IMR-90 (cell line): ENCODE measurements around the gene GPR17. TPM values are rescaled to one million over a fixed set of nuclear protein-coding genes. Genes with fewer than 3 reads are reported as not detected.

ENCODE experiments used
- ATAC-seq: fragments of 200-7000 bp; cut with Tn5 transposase; 2 replicates; pipeline ENCODE4 v1.9.1; 2020; ENCODE audit warnings: low read depth, mild to moderate bottlenecking, moderate library complexity
- BruUV-seq: library from RNA; stranded (reverse); fragments of 400-500 nt; replicated peaks from 2 replicates; lab custom pipeline; 2021; lab: Mats Ljungman, UMichigan
- CTCF ChIA-PET: fragments of 300-600 bp; formaldehyde crosslinking; extraction: SDS; loops from one replicate; lab custom pipeline; 2021; ENCODE audit warnings: antibody characterized with exemption; lab: Yijun Ruan, JAX
- POLR2A ChIA-PET: fragments of 300-600 bp; sonication (Branson Sonifier 250); formaldehyde crosslinking; loops from one replicate; lab custom pipeline; 2022; ENCODE audit warnings: antibody characterized with exemption; ENCODE audit not compliant: unreplicated experiment; lab: Charles Lee
- DNase-seq: peaks from one replicate; pipeline ENCODE4 v3.0.0; 2013
- H2AFZ ChIP-seq: replicated peaks from 2 replicates; pipeline ENCODE3; 2013; ENCODE audit warnings: low read length, mild to moderate bottlenecking; ENCODE audit not compliant: poor library complexity
- H2AK5ac ChIP-seq: 2 replicates; pipeline ENCODE4 v1.6.1; 2013; ENCODE audit warnings: low read depth, low read length, inconsistent platforms
- H2AK9ac ChIP-seq: replicated peaks from 2 replicates; pipeline ENCODE3; 2013; ENCODE audit warnings: mild to moderate bottlenecking, low read depth, low read length, moderate library complexity; ENCODE audit not compliant: poor library complexity
- H2BK120ac ChIP-seq: 2 replicates; pipeline ENCODE4 v1.6.1; 2013; ENCODE audit warnings: low read depth, low read length, inconsistent platforms
- H2BK15ac ChIP-seq: 3 replicates; pipeline ENCODE4 v1.6.1; 2013; ENCODE audit warnings: low read depth, low read length, inconsistent platforms
- H2BK20ac ChIP-seq: 2 replicates; pipeline ENCODE4 v1.6.1; 2013; ENCODE audit warnings: low read depth, mild to moderate bottlenecking, inconsistent platforms, low read length, moderate library complexity
- H2BK5ac ChIP-seq: 2 replicates; pipeline ENCODE4 v1.6.1; 2013; ENCODE audit warnings: mild to moderate bottlenecking, low read depth, low read length, inconsistent platforms; ENCODE audit not compliant: poor library complexity, severe bottlenecking
- H3K14ac ChIP-seq: replicated peaks from 2 replicates; pipeline ENCODE4 v1.6.1; 2013; ENCODE audit warnings: low read depth, low read length, inconsistent platforms
- H3K18ac ChIP-seq: 2 replicates; pipeline ENCODE4 v1.6.1; 2013; ENCODE audit warnings: low read depth, low read length, control low read depth
- H3K23ac ChIP-seq: 2 replicates; pipeline ENCODE4 v1.6.1; 2013; ENCODE audit warnings: low read depth, low read length, inconsistent platforms
- H3K27ac ChIP-seq: 2 replicates; pipeline ENCODE4 v1.5.1; 2013; ENCODE audit warnings: mild to moderate bottlenecking, control low read depth, low read length; ENCODE audit not compliant: insufficient read depth
- H3K27me3 ChIP-seq: 2 replicates; pipeline ENCODE4 v1.6.1; 2013; ENCODE audit warnings: low read length; ENCODE audit not compliant: control insufficient read depth, insufficient read depth
- H3K36me3 ChIP-seq: 2 replicates; pipeline ENCODE4 v1.6.1; 2013; ENCODE audit warnings: low read length, mixed read lengths; ENCODE audit not compliant: control insufficient read depth, insufficient read depth
- H3K4ac ChIP-seq: 2 replicates; pipeline ENCODE4 v1.6.1; 2013; ENCODE audit warnings: low read depth, low read length, inconsistent platforms
- H3K4me1 ChIP-seq: 2 replicates; pipeline ENCODE4 v1.6.1; 2013; ENCODE audit warnings: low read length, mixed read lengths; ENCODE audit not compliant: control insufficient read depth, insufficient read depth
- H3K4me2 ChIP-seq: 2 replicates; pipeline ENCODE4 v1.6.1; 2013; ENCODE audit warnings: low read depth, mild to moderate bottlenecking, control low read depth, low read length, moderate library complexity
- H3K4me3 ChIP-seq: 2 replicates; pipeline ENCODE4 v1.5.1; 2013; ENCODE audit warnings: low read depth, mild to moderate bottlenecking, control low read depth, low read length, moderate library complexity; ENCODE audit not compliant: insufficient read depth
- H3K56ac ChIP-seq: 2 replicates; pipeline ENCODE4 v1.6.1; 2013; ENCODE audit warnings: low read length, inconsistent platforms; ENCODE audit not compliant: insufficient read depth; ENCODE audit errors: extremely low read depth
- H3K79me1 ChIP-seq, 2 experiments: 2 replicates each; pipeline ENCODE4 v1.6.1; 2013; ENCODE audit warnings: low read length in 2 of 2, inconsistent platforms in 1 of 2, low read depth in 1 of 2
- H3K9ac ChIP-seq: 2 replicates; pipeline ENCODE4 v1.6.1; 2013; ENCODE audit warnings: low read depth, low read length, control low read depth
- H3K9me1 ChIP-seq: 2 replicates; pipeline ENCODE4 v1.6.1; 2013; ENCODE audit warnings: low read length, inconsistent platforms; ENCODE audit not compliant: insufficient read depth
- H3K9me3 ChIP-seq: 2 replicates; pipeline ENCODE4 v1.6.1; 2013; ENCODE audit warnings: low read length; ENCODE audit not compliant: control insufficient read depth, insufficient read depth
- H4K20me1 ChIP-seq: 2 replicates; pipeline ENCODE4 v1.6.1; 2013; ENCODE audit warnings: low read length, inconsistent platforms; ENCODE audit not compliant: insufficient read depth
- H4K5ac ChIP-seq: 2 replicates; pipeline ENCODE4 v1.6.1; 2013; ENCODE audit warnings: mild to moderate bottlenecking, low read depth, low read length, control low read depth
- H4K8ac ChIP-seq, 2 experiments: 2 replicates each; pipeline ENCODE4 v1.6.1; 2013; ENCODE audit warnings: low read depth in 2 of 2, low read length in 2 of 2, control low read depth in 1 of 2, inconsistent platforms in 1 of 2
- H4K91ac ChIP-seq: 2 replicates; pipeline ENCODE4 v1.6.1; 2013; ENCODE audit warnings: low read depth, low read length, inconsistent platforms; ENCODE audit not compliant: insufficient read depth
- CEBPB ChIP-seq: IDR thresholded peaks from 2 replicates; pipeline ENCODE4 v1.6.1; 2012; ENCODE audit warnings: low read depth, low read length, improper control_type of control experiment
- CTCF ChIP-seq: conservative IDR thresholded peaks from 2 replicates; pipeline ENCODE4 v1.5.1; 2012; ENCODE audit warnings: mild to moderate bottlenecking, low read depth, low read length, improper control_type of control experiment
- RAD21 ChIP-seq: IDR thresholded peaks from 2 replicates; pipeline ENCODE4 v1.6.1; 2012; ENCODE audit warnings: low read length, improper control_type of control experiment
- WGBS, 2 experiments: methylation state at CpG; one replicate each; pipeline versions ENCODE4 v1.1.5 to v1.1.7; 2013; ENCODE audit warnings: missing lambda C conversion rate in 2 of 2; ENCODE audit not compliant: insufficient read length in 1 of 2; ENCODE audit errors: extremely low coverage in 2 of 2; 5-methylcytosine and 5-hydroxymethylcytosine counted together
- dilution Hi-C: fragments of 300-500 bp; cut with HindIII; formaldehyde crosslinking; loops from one replicate; pipeline ENCODE4 v1.14.3; 2018; ENCODE audit warnings: low sequenced_read_pairs; ENCODE audit not compliant: unreplicated experiment
- in situ Hi-C: fragments of 300-500 bp; cut with MboI; formaldehyde crosslinking; loops from 3 replicates; pipeline ENCODE4 v1.14.3; 2019; ENCODE audit warnings: low sequenced_read_pairs, inconsistent platforms, mixed read lengths
- intact Hi-C: fragments of 100-400 bp; cut with micrococcal nuclease; formaldehyde crosslinking; loops from 2 replicates; pipeline ENCODE4 v1.10.0; 2022
- polyA plus RNA-seq, 3 experiments: library from polyadenylated mRNA; depleted of rRNA; stranded (reverse); fragments of >200 nt; gene quantifications; 2 replicates each; pipeline ENCODE4 v1.2.3, GENCODE V29; 2012; ENCODE audit warnings: low replicate concordance in 1 of 3
- total RNA-seq: library from RNA; depleted of rRNA; stranded (reverse); fragments of >200 nt; gene quantifications from 2 replicates; pipeline ENCODE4 v1.2.3, GENCODE V29; 2012

Gene GPR17
- total and polyA plus RNA-seq, 2 of the 4 experiments (the other 2 are of a cell fraction): not detected

- Histone ChIP-seq H3K23ac (no peak overlapping the region), H4K91ac (no peak overlapping the region), H4K8ac (no peak overlapping the region), H3K79me1 (peaks cover 0 to 11% of the 10 kb centered on the region in 2 experiments; a peak in 1 of 4 replicates), H4K20me1 (no peaks in the 10 kb centered on the region), H3K9me3 (no peaks in the 10 kb centered on the region), H3K9ac (no peak overlapping the region), H2BK5ac (no peak overlapping the region), H2AFZ (no peak overlapping the region), H3K9me1 (peaks cover 12% of the 10 kb centered on the region), H3K56ac (no peak overlapping the region), H2AK9ac (peak overlapping the region; percentile 65), H3K36me3 (peaks cover 2% of the 10 kb centered on the region; the same call in 1 of the 2 replicates), H3K4me3 (no peak overlapping the region), H2AK5ac (no peak overlapping the region), H3K14ac (no peak overlapping the region), H2BK20ac (no peak overlapping the region), H4K5ac (no peak overlapping the region), H2BK15ac (no peak overlapping the region), H3K18ac (no peak overlapping the region), H3K27ac (no peak overlapping the region), H3K4ac (peak overlapping the region; percentile 16; the same call in 1 of the 2 replicates), H3K4me1 (peaks cover 14% of the 10 kb centered on the region), H3K27me3 (no peaks in the 10 kb centered on the region), H3K4me2 (no peak overlapping the region), H2BK120ac (no peak overlapping the region)
- intact Hi-C loops: no loop called here
- dilution Hi-C loops: no loop called here
- no TSS peak for BruUV-seq
- ATAC-seq (no peak), DNase-seq (no peak)
- in situ Hi-C loops: no loop called here
- ChIA-PET CTCF (no interaction called here), POLR2A (no interaction called here)
- 78% methylated on average over 4 of the region's 16 CpGs; no CpG with 5 or more reads in 1 of the 2 experiments for WGBS, 2 experiments
- TF ChIP-seq RAD21 (no peak), CTCF (no peak), CEBPB (no peak)
Measured at GRCh38 chr2:127634066-127634617, 11.8 kb upstream of the GPR17 start.
